H9 (cell line): ENCODE data around the gene SCN7A. TPM values are rescaled to one million over a fixed set of nuclear protein-coding genes. Genes with fewer than 3 reads are reported as not detected.

Experiments used
- DNase-seq: peaks from one replicate; pipeline ENCODE4 v3.0.0-alpha.2; 2017
- H2AFZ ChIP-seq: one replicate; pipeline ENCODE4 v1.6.1; 2013; ENCODE audit warnings: mild to moderate bottlenecking, low read length, control low read depth, moderate library complexity
- H2AK5ac ChIP-seq: 2 replicates; pipeline ENCODE4 v1.6.1; 2013; ENCODE audit warnings: low read length, control low read depth, mixed read lengths; ENCODE audit not compliant: insufficient read length
- H2BK120ac ChIP-seq: one replicate; pipeline ENCODE4 v1.6.1; 2013; ENCODE audit warnings: low read depth, mild to moderate bottlenecking, low read length, control low read depth, inconsistent platforms; ENCODE audit not compliant: poor library complexity, severe bottlenecking
- H2BK12ac ChIP-seq: 2 replicates; pipeline ENCODE4 v1.6.1; 2013; ENCODE audit warnings: low read length, control low read depth, mixed read lengths, low read depth; ENCODE audit not compliant: insufficient read length
- H2BK15ac ChIP-seq: 2 replicates; pipeline ENCODE4 v1.6.1; 2013; ENCODE audit warnings: low read depth, low read length, control low read depth
- H2BK20ac ChIP-seq: one replicate; pipeline ENCODE4 v1.6.1; 2013; ENCODE audit warnings: low read depth, mild to moderate bottlenecking, low read length, control low read depth, inconsistent platforms; ENCODE audit not compliant: poor library complexity, severe bottlenecking
- H2BK5ac ChIP-seq: 2 replicates; pipeline ENCODE4 v1.6.1; 2013; ENCODE audit warnings: low read length, control low read depth, mixed read lengths; ENCODE audit not compliant: insufficient read length
- H3K14ac ChIP-seq: 2 replicates; pipeline ENCODE4 v1.6.1; 2013; ENCODE audit warnings: low read length, control low read depth; ENCODE audit not compliant: insufficient read depth
- H3K18ac ChIP-seq: 2 replicates; pipeline ENCODE4 v1.6.1; 2013; ENCODE audit warnings: low read depth, mild to moderate bottlenecking, mixed read lengths, low read length, control low read depth; ENCODE audit not compliant: insufficient read length
- H3K23ac ChIP-seq: 2 replicates; pipeline ENCODE4 v1.6.1; 2013; ENCODE audit warnings: low read length, control low read depth, mixed read lengths, low read depth; ENCODE audit not compliant: insufficient read length
- H3K23me2 ChIP-seq: 2 replicates; pipeline ENCODE4 v1.6.1; 2013; ENCODE audit warnings: low read depth, mild to moderate bottlenecking, mixed read lengths, low read length, control low read depth; ENCODE audit not compliant: insufficient read length, poor library complexity, severe bottlenecking
- H3K27ac ChIP-seq: 2 replicates; pipeline ENCODE4 v1.5.1; 2013; ENCODE audit warnings: low read length, control low read depth, mixed read lengths, low read depth; ENCODE audit not compliant: insufficient read length
- H3K27me3 ChIP-seq: 2 replicates; pipeline ENCODE4 v1.6.1; 2013; ENCODE audit warnings: low read length, control low read depth, inconsistent platforms; ENCODE audit not compliant: insufficient read depth
- H3K4ac ChIP-seq: 2 replicates; pipeline ENCODE4 v1.6.1; 2013; ENCODE audit warnings: low read depth, mild to moderate bottlenecking, control low read depth, inconsistent platforms, low read length, moderate library complexity
- H3K4me1 ChIP-seq: 2 replicates; pipeline ENCODE4 v1.6.1; 2013; ENCODE audit warnings: low read length, control low read depth, inconsistent platforms; ENCODE audit not compliant: insufficient read depth
- H3K4me2 ChIP-seq: 2 replicates; pipeline ENCODE4 v1.6.1; 2013; ENCODE audit warnings: low read length, control low read depth, mixed read lengths; ENCODE audit not compliant: insufficient read length, insufficient read depth
- H3K56ac ChIP-seq: 2 replicates; pipeline ENCODE4 v1.6.1; 2013; ENCODE audit warnings: low read depth, mild to moderate bottlenecking, mixed read lengths, low read length, control low read depth; ENCODE audit not compliant: insufficient read length
- H3K79me1 ChIP-seq: 2 replicates; pipeline ENCODE4 v1.6.1; 2013; ENCODE audit warnings: low read depth, mild to moderate bottlenecking, moderate library complexity, low read length, control low read depth, inconsistent platforms; ENCODE audit not compliant: insufficient read depth, poor library complexity, severe bottlenecking
- H3K79me2 ChIP-seq: 2 replicates; pipeline ENCODE4 v1.6.1; 2013; ENCODE audit warnings: low read length, control low read depth, inconsistent platforms; ENCODE audit not compliant: insufficient read depth
- H3K9ac ChIP-seq: 2 replicates; pipeline ENCODE4 v1.6.1; 2013; ENCODE audit warnings: low read length, control low read depth, mixed read lengths; ENCODE audit not compliant: insufficient read length; ENCODE audit errors: extremely low read depth
- H3K9me3 ChIP-seq: one replicate; pipeline ENCODE4 v1.6.1; 2013; ENCODE audit warnings: low read depth, low read length, inconsistent platforms; ENCODE audit not compliant: control insufficient read depth
- H3T11ph ChIP-seq: one replicate; pipeline ENCODE4 v1.6.1; 2013; ENCODE audit warnings: mild to moderate bottlenecking, low read length, control low read depth, inconsistent platforms
- H4K20me1 ChIP-seq: one replicate; pipeline ENCODE4 v1.6.1; 2013; ENCODE audit not compliant: control insufficient read depth, insufficient read length, insufficient read depth
- H4K5ac ChIP-seq: 2 replicates; pipeline ENCODE4 v1.6.1; 2013; ENCODE audit warnings: low read depth, mild to moderate bottlenecking, mixed read lengths, low read length, control low read depth; ENCODE audit not compliant: insufficient read length
- H4K8ac ChIP-seq: replicated peaks from 2 replicates; pipeline ENCODE4 v1.6.1; 2013; ENCODE audit warnings: low read length, control low read depth, mixed read lengths, low read depth; ENCODE audit not compliant: insufficient read length
- H4K91ac ChIP-seq: 2 replicates; pipeline ENCODE4 v1.6.1; 2013; ENCODE audit warnings: low read depth, mild to moderate bottlenecking, moderate library complexity, mixed read lengths, low read length, control low read depth; ENCODE audit not compliant: insufficient read length
- H3K27ac Mint-ChIP-seq, 3 experiments: 2 replicates in 2 of 3; 3 replicates in 1 of 3; pipeline ENCODE4 v1.8.0; 2020 to 2021; ENCODE audit warnings: mixed read lengths in 3 of 3, mild to moderate bottlenecking in 1 of 3, moderate library complexity in 1 of 3
- H3K27me3 Mint-ChIP-seq: 2 replicates; pipeline ENCODE4 v1.8.0; 2021; ENCODE audit warnings: low read depth, mild to moderate bottlenecking, moderate library complexity, mixed read lengths
- H3K36me3 Mint-ChIP-seq, 3 experiments: 2 replicates in 2 of 3; 3 replicates in 1 of 3; pipeline ENCODE4 v1.8.0; 2020 to 2021; ENCODE audit warnings: low read depth in 3 of 3, mixed read lengths in 3 of 3; ENCODE audit not compliant: insufficient read depth in 1 of 3
- H3K4me1 Mint-ChIP-seq, 2 experiments: 2 replicates each; pipeline ENCODE4 v1.8.0; 2020; ENCODE audit warnings: mixed read lengths in 2 of 2
- H3K4me3 Mint-ChIP-seq, 2 experiments: 2 replicates in 1 of 2; 3 replicates in 1 of 2; pipeline ENCODE4 v1.8.0; 2020 to 2021; ENCODE audit warnings: mild to moderate bottlenecking in 2 of 2, mixed read lengths in 2 of 2, moderate library complexity in 1 of 2
- H3K9me3 Mint-ChIP-seq, 2 experiments: 2 replicates in 1 of 2; 3 replicates in 1 of 2; pipeline ENCODE4 v1.8.0; 2020; ENCODE audit warnings: mild to moderate bottlenecking in 2 of 2, mixed read lengths in 2 of 2, moderate library complexity in 1 of 2
- CTCF ChIP-seq: fragments of 200-600 bp; sonication (generic); conservative IDR thresholded peaks from 3 replicates; pipeline ENCODE4 v1.8.0; 2021; ENCODE audit warnings: antibody characterized with exemption, mild to moderate bottlenecking
- WGBS: extraction: QIAGEN DNeasy Blood & Tissue Kit; methylation state at CpG from one replicate; pipeline ENCODE4 v1.1.7; 2013; ENCODE audit warnings: missing lambda C conversion rate, low lambda C conversion rate, mixed read lengths; ENCODE audit not compliant: insufficient read length; ENCODE audit errors: extremely low coverage; 5-methylcytosine and 5-hydroxymethylcytosine counted together
- total RNA-seq: library from RNA; stranded (reverse); gene quantifications from 2 replicates; pipeline ENCODE4 v1.2.1, GENCODE V29; 2021

SCN7A gene
- total RNA-seq, 1 experiment from 2014 or later, result 0.07 TPM

- H3K27ac Mint-ChIP-seq, result peak overlapping the region in 2 of 3 experiments; percentile 16 to 68; a peak in 2 of 7 replicates
- Histone ChIP-seq H3K79me1 (no peaks in the 10 kb centered on the region), H3K23ac (no peak overlapping the region), H3K9me3 (no peaks in the 10 kb centered on the region), H3K56ac (no peak overlapping the region), H3K18ac (no peak overlapping the region), H4K8ac (no peak overlapping the region), H2AFZ (no peak overlapping the region), H2AK5ac (no peak overlapping the region), H2BK120ac (no peak overlapping the region), H4K91ac (no peak overlapping the region), H2BK20ac (no peak overlapping the region), H3K4me2 (peak overlapping the region; percentile 43), H3K9ac (no peak overlapping the region), H3K79me2 (no peaks in the 10 kb centered on the region), H3K23me2 (peaks cover 11% of the 10 kb centered on the region), H3K27ac (no peak overlapping the region), H2BK12ac (no peak overlapping the region), H4K20me1 (no peaks in the 10 kb centered on the region), H4K5ac (no peak overlapping the region), H3K4ac (no peak overlapping the region), H3K14ac (no peak overlapping the region), H3K4me1 (peaks cover 6% of the 10 kb centered on the region; the same call in 1 of the 2 replicates), H2BK15ac (no peak overlapping the region), H3K27me3 (no peaks in the 10 kb centered on the region), H3T11ph (no peak overlapping the region), H2BK5ac (no peak overlapping the region)
- H3K36me3 Mint-ChIP-seq, result no peaks in the 10 kb centered on the region
- DNase-seq, result no peak
- no CpG with 5 or more reads among the region's 2 CpGs for WGBS
- no peak for TF ChIP-seq CTCF
- H3K9me3 Mint-ChIP-seq, result no peaks in the 10 kb centered on the region; a peak in 1 of 5 replicates
- H3K4me1 Mint-ChIP-seq, result peaks cover 30 to 40% of the 10 kb centered on the region in 2 experiments
- H3K27me3 Mint-ChIP-seq, result peaks cover 27% of the 10 kb centered on the region
- H3K4me3 Mint-ChIP-seq, result peak overlapping the region in 1 of 2 experiments; percentile 25; a peak in 2 of 5 replicates
Measured at GRCh38 chr2:166373105-166373504, 120.9 kb downstream of the SCN7A start.
